Thyroid gland (tissue), 4 donors: ENCODE data around the gene OGFR.

ENCODE experiments used
- CTCF ChIP-seq, 6 experiments: fragments of 200-600 bp in 3 of 6; fragments of 450-650 bp in 3 of 6; sonication (generic) in 3 of 6; IDR thresholded peaks; one replicate each; pipeline ENCODE4 v1.5.1; 2016 to 2019; ENCODE audit warnings: antibody characterized with exemption in 6 of 6, mild to moderate bottlenecking in 2 of 6, inconsistent platforms in 1 of 6, moderate library complexity in 1 of 6
- POLR2A ChIP-seq, 2 donors: fragments of 450-650 bp; IDR thresholded peaks; one replicate each; pipeline ENCODE4 v1.6.1; 2017; ENCODE audit warnings: antibody characterized with exemption in 2 of 2, mild to moderate bottlenecking in 2 of 2, moderate library complexity in 1 of 2

GRCh38 chr20:62846166-62846890 is 41.7 kb downstream of the OGFR start:
- no peak for TF ChIP-seq CTCF (IDR thresholded peaks at IDR 0.05)
- no peak for TF ChIP-seq POLR2A (IDR thresholded peaks at IDR 0.05)
